ENCODE results near the gene TOB2.

DNA sequence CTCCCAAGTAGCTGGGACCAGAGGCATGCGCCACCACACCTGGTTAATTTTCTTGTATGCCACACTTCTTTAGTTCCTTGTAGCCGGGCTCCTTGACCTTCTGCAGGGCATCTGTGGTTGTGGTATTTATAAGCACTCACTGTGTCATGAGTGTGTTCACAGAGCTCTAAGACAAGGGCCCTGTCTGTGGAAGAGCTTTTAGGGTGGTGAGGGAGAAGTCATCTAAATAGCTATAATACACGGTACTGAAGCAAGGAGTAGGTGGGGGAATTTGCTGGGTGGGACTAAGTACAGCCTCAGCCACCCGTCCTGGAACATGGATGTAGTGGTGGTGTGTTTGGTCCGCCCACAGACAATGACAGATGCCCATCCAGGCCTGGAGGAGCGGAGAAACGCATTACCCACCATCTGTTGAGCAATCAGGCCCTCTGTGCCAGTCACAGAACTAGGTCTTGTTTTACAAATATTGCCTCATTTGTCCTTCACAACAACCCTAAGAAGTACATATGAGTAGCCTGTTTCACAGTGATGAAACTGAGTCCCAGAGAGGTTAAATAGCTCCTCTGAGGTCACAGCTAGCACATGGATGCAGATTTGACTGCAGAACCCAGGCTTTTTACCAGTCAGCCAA is 32.4 kb upstream of the TOB2 start:
- TF ChIP-seq, protein P1, sequence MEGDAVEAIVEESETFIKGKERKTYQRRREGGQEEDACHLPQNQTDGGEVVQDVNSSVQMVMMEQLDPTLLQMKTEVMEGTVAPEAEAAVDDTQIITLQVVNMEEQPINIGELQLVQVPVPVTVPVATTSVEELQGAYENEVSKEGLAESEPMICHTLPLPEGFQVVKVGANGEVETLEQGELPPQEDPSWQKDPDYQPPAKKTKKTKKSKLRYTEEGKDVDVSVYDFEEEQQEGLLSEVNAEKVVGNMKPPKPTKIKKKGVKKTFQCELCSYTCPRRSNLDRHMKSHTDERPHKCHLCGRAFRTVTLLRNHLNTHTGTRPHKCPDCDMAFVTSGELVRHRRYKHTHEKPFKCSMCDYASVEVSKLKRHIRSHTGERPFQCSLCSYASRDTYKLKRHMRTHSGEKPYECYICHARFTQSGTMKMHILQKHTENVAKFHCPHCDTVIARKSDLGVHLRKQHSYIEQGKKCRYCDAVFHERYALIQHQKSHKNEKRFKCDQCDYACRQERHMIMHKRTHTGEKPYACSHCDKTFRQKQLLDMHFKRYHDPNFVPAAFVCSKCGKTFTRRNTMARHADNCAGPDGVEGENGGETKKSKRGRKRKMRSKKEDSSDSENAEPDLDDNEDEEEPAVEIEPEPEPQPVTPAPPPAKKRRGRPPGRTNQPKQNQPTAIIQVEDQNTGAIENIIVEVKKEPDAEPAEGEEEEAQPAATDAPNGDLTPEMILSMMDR (conservative IDR thresholded peaks at IDR 0.05 in 1 of 2, IDR thresholded peaks at IDR 0.05 in 1 of 2; ENCODE audit: extremely low read depth in 1 of 2, insufficient read depth in 1 of 2, low read depth in 1 of 2, low read length in 2 of 2) = no peak
- no peak for TF ChIP-seq EZH2 (IDR thresholded peaks at IDR 0.05; ENCODE audit: borderline replicate concordance, low read length)

All from mammary epithelial cell (primary cell).